ENCODE measurements around the gene SUV39H1.

Gene SUV39H1

GRCh38 chrX:48713847-48714246 is 17.3 kb downstream of the SUV39H1 start:
- no peak for DNase-seq (ENCODE audit: low read depth, low spot score)

GRCh38 chrX:48714573-48714972 is 18.0 kb downstream of the SUV39H1 start:
- DNase-seq (ENCODE audit: low read depth, low spot score), result no peak

GRCh38 chrX:48715072-48715471 is 18.5 kb downstream of the SUV39H1 start:
- DNase-seq (ENCODE audit: low read depth, low spot score), result no peak

- no peak for DNase-seq (ENCODE audit: low read depth, low spot score)
Observed at GRCh38 chrX:48715876-48716502, 19.5 kb downstream of the SUV39H1 start.

- DNase-seq (ENCODE audit: low read depth, low spot score), result no peak
Observed at GRCh38 chrX:48719958-48720357, 23.4 kb downstream of the SUV39H1 start.

- DNase-seq (ENCODE audit: low read depth, low spot score), result no peak
Observed at GRCh38 chrX:48720577-48721250, 24.2 kb downstream of the SUV39H1 start.

- DNase-seq (ENCODE audit: low read depth, low spot score), result no peak
Observed at GRCh38 chrX:48721916-48722315, 25.4 kb downstream of the SUV39H1 start.

- no peak for DNase-seq (ENCODE audit: low read depth, low spot score)
Observed at GRCh38 chrX:48726596-48726995, 30.1 kb downstream of the SUV39H1 start.

GRCh38 chrX:48728653-48729052 is 32.1 kb downstream of the SUV39H1 start:
- no peak for DNase-seq (ENCODE audit: low read depth, low spot score)

- no peak for DNase-seq (ENCODE audit: low read depth, low spot score)
Observed at GRCh38 chrX:48736303-48736702, 39.8 kb downstream of the SUV39H1 start.

- DNase-seq (ENCODE audit: low read depth, low spot score), result no peak
Observed at GRCh38 chrX:48736878-48737212, 40.3 kb downstream of the SUV39H1 start.

GRCh38 chrX:48737213-48737938 is 40.8 kb downstream of the SUV39H1 start:
- DNase-seq (ENCODE audit: low read depth, low spot score), result peak; percentile 91

GRCh38 chrX:48737940-48738339 is 41.4 kb downstream of the SUV39H1 start:
- DNase-seq (ENCODE audit: low read depth, low spot score), result no peak

GRCh38 chrX:48741834-48742233 is 45.3 kb downstream of the SUV39H1 start:
- DNase-seq (ENCODE audit: low read depth, low spot score), result no peak

GRCh38 chrX:48745222-48745621 is 48.7 kb downstream of the SUV39H1 start:
- no peak for DNase-seq (ENCODE audit: low read depth, low spot score)

GRCh38 chrX:48747415-48748016 is 51.0 kb downstream of the SUV39H1 start:
- DNase-seq (ENCODE audit: low read depth, low spot score), result no peak

- DNase-seq (ENCODE audit: low read depth, low spot score), result no peak
Observed at GRCh38 chrX:48749182-48749581, 52.6 kb downstream of the SUV39H1 start.

GRCh38 chrX:48751343-48751742 is 54.8 kb downstream of the SUV39H1 start:
- no peak for DNase-seq (ENCODE audit: low read depth, low spot score)

- DNase-seq (ENCODE audit: low read depth, low spot score), result no peak
Observed at GRCh38 chrX:48752498-48752897, 56.0 kb downstream of the SUV39H1 start.

GRCh38 chrX:48753708-48754228 is 57.2 kb downstream of the SUV39H1 start:
- no peak for DNase-seq (ENCODE audit: low read depth, low spot score)

- DNase-seq (ENCODE audit: low read depth, low spot score), result no peak
Observed at GRCh38 chrX:48754238-48754637, 57.7 kb downstream of the SUV39H1 start.

Measured in iPS DF 19.7 (cell line).